Liver (tissue), 9 donors: Measurements from ENCODE around the gene FITM2. TPM values are rescaled to one million over a fixed set of nuclear protein-coding genes. Genes with fewer than 3 reads are reported as not detected.

ENCODE experiments used
- DNase-seq: peaks from one replicate; pipeline ENCODE4 v3.0.0-alpha.2; 2017; ENCODE audit warnings: low spot score
- H3K27ac ChIP-seq, 2 donors: one replicate each; pipeline ENCODE4 v1.7.0; 2013; ENCODE audit warnings: inconsistent platforms in 2 of 2, low read length in 2 of 2, control low read depth in 1 of 2, low read depth in 1 of 2, mild to moderate bottlenecking in 1 of 2
- H3K27me3 ChIP-seq, 4 donors: one replicate each; pipeline versions ENCODE4 v1.6.1 to v1.7.0; 2013; ENCODE audit warnings: low read length in 3 of 4, inconsistent platforms in 1 of 4, mild to moderate bottlenecking in 1 of 4, moderate library complexity in 1 of 4; ENCODE audit not compliant: control insufficient read depth in 4 of 4, insufficient read depth in 4 of 4
- H3K36me3 ChIP-seq, 4 donors: one replicate each; pipeline versions ENCODE4 v1.6.1 to v1.7.0; 2013; ENCODE audit warnings: low read length in 3 of 4, mild to moderate bottlenecking in 3 of 4, low read depth in 1 of 4, moderate library complexity in 1 of 4; ENCODE audit not compliant: control insufficient read depth in 4 of 4, insufficient read depth in 3 of 4
- H3K4me1 ChIP-seq, 4 donors: one replicate each; pipeline versions ENCODE4 v1.6.1 to v1.7.0; 2013; ENCODE audit warnings: low read length in 3 of 4, mild to moderate bottlenecking in 3 of 4, moderate library complexity in 1 of 4; ENCODE audit not compliant: control insufficient read depth in 4 of 4, insufficient read depth in 4 of 4
- H3K4me3 ChIP-seq, 3 donors: one replicate each; pipeline versions ENCODE4 v1.6.1 to v1.7.0; 2013; ENCODE audit warnings: low read length in 3 of 3, control low read depth in 1 of 3, low read depth in 1 of 3, mild to moderate bottlenecking in 1 of 3
- H3K9ac ChIP-seq, 2 donors: one replicate each; pipeline ENCODE4 v1.7.0; 2013; ENCODE audit warnings: low read length in 2 of 2, mild to moderate bottlenecking in 2 of 2, moderate library complexity in 2 of 2, control low read depth in 1 of 2, low read depth in 1 of 2
- H3K9me3 ChIP-seq, 4 donors: one replicate each; pipeline versions ENCODE4 v1.6.1 to v1.7.0; 2013; ENCODE audit warnings: low read length in 3 of 4; ENCODE audit not compliant: control insufficient read depth in 4 of 4
- ATF3 ChIP-seq: IDR thresholded peaks from 2 replicates; pipeline ENCODE4 v1.6.1; 2016; ENCODE audit warnings: antibody characterized with exemption
- EGR1 ChIP-seq, 2 donors: IDR thresholded peaks; 2 replicates each; pipeline ENCODE4 v1.6.1; 2016 to 2018; ENCODE audit warnings: antibody characterized with exemption in 2 of 2, low read depth in 2 of 2
- FOXA1 ChIP-seq: IDR thresholded peaks from 2 replicates; pipeline ENCODE4 v1.6.1; 2016; ENCODE audit warnings: antibody characterized with exemption
- FOXA2 ChIP-seq: IDR thresholded peaks from 2 replicates; pipeline ENCODE4 v1.6.1; 2016; ENCODE audit warnings: antibody characterized with exemption
- HNF4A ChIP-seq, 2 donors: conservative IDR thresholded peaks; 2 replicates each; pipeline ENCODE4 v1.6.1; 2016; ENCODE audit warnings: antibody characterized with exemption in 2 of 2, mild to moderate bottlenecking in 2 of 2
- HNF4G ChIP-seq: IDR thresholded peaks from 2 replicates; pipeline ENCODE4 v1.6.1; 2016; ENCODE audit warnings: antibody characterized with exemption
- JUND ChIP-seq, 2 donors: IDR thresholded peaks; 2 replicates each; pipeline ENCODE4 v1.6.1; 2016; ENCODE audit warnings: antibody characterized with exemption in 2 of 2
- MAX ChIP-seq: IDR thresholded peaks from 2 replicates; pipeline ENCODE4 v1.6.1; 2016; ENCODE audit warnings: antibody characterized with exemption
- NR2F2 ChIP-seq: IDR thresholded peaks from 2 replicates; pipeline ENCODE4 v1.6.1; 2016; ENCODE audit warnings: antibody characterized with exemption
- RAD21 ChIP-seq, 2 donors: IDR thresholded peaks; 2 replicates each; pipeline ENCODE4 v1.6.1; 2016; ENCODE audit warnings: antibody characterized with exemption in 2 of 2, mild to moderate bottlenecking in 2 of 2
- REST ChIP-seq: IDR thresholded peaks from 2 replicates; pipeline ENCODE4 v1.6.1; 2016; ENCODE audit warnings: antibody characterized with exemption, mild to moderate bottlenecking
- RXRA ChIP-seq, 2 donors: IDR thresholded peaks; 2 replicates each; pipeline ENCODE4 v1.6.1; 2017 to 2018; ENCODE audit warnings: antibody characterized with exemption in 2 of 2, mild to moderate bottlenecking in 1 of 2
- TAF1 ChIP-seq: conservative IDR thresholded peaks from 2 replicates; pipeline ENCODE4 v1.6.1; 2016; ENCODE audit warnings: antibody characterized with exemption, mild to moderate bottlenecking
- YY1 ChIP-seq: IDR thresholded peaks from 2 replicates; pipeline ENCODE4 v1.6.1; 2016; ENCODE audit warnings: antibody characterized with exemption, mild to moderate bottlenecking
- ZBTB33 ChIP-seq: IDR thresholded peaks from 2 replicates; pipeline ENCODE4 v1.6.1; 2016; ENCODE audit warnings: antibody characterized with exemption
- WGBS: extraction: QIAGEN DNeasy Blood & Tissue Kit; methylation state at CpG from one replicate; pipeline ENCODE4 v1.1.7; 2013; 5-methylcytosine and 5-hydroxymethylcytosine counted together
- polyA plus RNA-seq, 2 donors: library from polyadenylated mRNA; stranded (reverse) in 1 of 2; unstranded in 1 of 2; fragments of 200-250 nt in 1 of 2; fragments of >200 nt in 1 of 2; fragmentation: Nextera tagmentation in 1 of 2; extraction: Ambion mirVana in 1 of 2; gene quantifications; one replicate each; pipeline versions ENCODE4 v1.2.1 to v1.2.3, GENCODE V29; 2013 to 2015
- total RNA-seq, 2 donors: library from RNA; depleted of rRNA; stranded (reverse); fragments of >200 nt; gene quantifications; one replicate each; pipeline ENCODE4 v1.2.3, GENCODE V29; 2014
- donor health status: healthy.
- donor health status: healthy.
- donor health status: healthy.
- donor health status: healthy.
- donor health status: healthy.

The FITM2 gene
- total and polyA plus RNA-seq, 4 donors = 3.3 to 9.9 (median 3.9) TPM

- no peak for TF ChIP-seq NR2F2
- TF ChIP-seq TAF1 = peak; percentile 57
- no peak for TF ChIP-seq ZBTB33
- TF ChIP-seq EGR1 (IDR thresholded peaks at IDR 0.05; ENCODE audit: low read depth in 2 of 2) = peak in 1 of 2 donors; percentile 39
- TF ChIP-seq FOXA2 = peak; percentile 18
- TF ChIP-seq RAD21 (IDR thresholded peaks at IDR 0.05) = no peak
Observed at GRCh38 chr20:44355498-44356352, 44.7 kb upstream of the FITM2 start, which contains the start of gene HNF4A (continued).

- WGBS = 44% methylated on average over 6 of the region's 6 CpGs
- H3K36me3 ChIP-seq = peaks cover 0 to 6% (median 4%) of the 10 kb centered on the region in 4 donors
- peak overlapping the region; percentile 28 to 74 for H3K27ac ChIP-seq
- H3K4me3 ChIP-seq = peak overlapping the region in 2 of 3 donors; percentile 56 to 69
- no peak for DNase-seq
- H3K27me3 ChIP-seq = no peaks in the 10 kb centered on the region
- H3K4me1 ChIP-seq = peaks cover 0 to 35% (median 24%) of the 10 kb centered on the region in 4 donors
- H3K9ac ChIP-seq = no peak overlapping the region
- TF ChIP-seq JUND (IDR thresholded peaks at IDR 0.05) (peak in 1 of 2 donors; percentile 59), HNF4A (conservative IDR thresholded peaks at IDR 0.05) (peak in 1 of 2 donors; percentile 24), REST (no peak), TAF1 (no peak)
- H3K9me3 ChIP-seq = no peaks in the 10 kb centered on the region
Observed at GRCh38 chr20:44354979-44355497, 44.0 kb upstream of the FITM2 start.

- Histone ChIP-seq H3K27ac (no peak overlapping the region), H3K9ac (no peak overlapping the region), H3K36me3 (no peaks in the 10 kb centered on the region), H3K4me3 (no peak overlapping the region), H3K9me3 (no peaks in the 10 kb centered on the region), H3K27me3 (no peaks in the 10 kb centered on the region), H3K4me1 (peaks cover 0 to 8% (median 6%) of the 10 kb centered on the region in 4 donors)
- DNase-seq = no peak
- WGBS = 87% methylated on average over 6 of the region's 6 CpGs
- TF ChIP-seq FOXA2 (no peak), HNF4G (no peak), ZBTB33 (no peak), MAX (no peak), FOXA1 (no peak), RXRA (IDR thresholded peaks at IDR 0.05) (no peak), HNF4A (conservative IDR thresholded peaks at IDR 0.05) (no peak), JUND (IDR thresholded peaks at IDR 0.05) (no peak), EGR1 (IDR thresholded peaks at IDR 0.05; ENCODE audit: low read depth in 2 of 2) (no peak), ATF3 (no peak), YY1 (no peak), REST (no peak)
Observed at GRCh38 chr20:44350567-44350966, 39.6 kb upstream of the FITM2 start.
